PFSK-1 (cell line): ENCODE data around the gene CLPTM1L.

Source experiments
- FOXP2 ChIP-seq: optimal IDR thresholded peaks from 2 replicates; pipeline ENCODE3; 2011; ENCODE audit warnings: borderline replicate concordance, control low read depth, inconsistent platforms; ENCODE audit not compliant: insufficient read depth; ENCODE audit errors: extremely low read length, extremely low read depth
- POLR2AphosphoS5 ChIP-seq: IDR thresholded peaks from 2 replicates; pipeline ENCODE4 v1.6.1; 2012; ENCODE audit warnings: low read depth, mild to moderate bottlenecking, control low read depth, low read length, moderate library complexity
- SIN3A ChIP-seq: IDR thresholded peaks from 2 replicates; pipeline ENCODE4 v1.6.1; 2012; ENCODE audit warnings: mild to moderate bottlenecking, low read length, moderate library complexity, borderline replicate concordance; ENCODE audit not compliant: insufficient read depth
- TAF1 ChIP-seq: IDR thresholded peaks from 2 replicates; pipeline ENCODE4 v1.6.1; 2012; ENCODE audit warnings: low read length, control low read depth, borderline replicate concordance; ENCODE audit not compliant: insufficient read depth
- TF ChIP-seq, protein P1 (sequence below), 2 experiments: IDR thresholded peaks; 2 replicates each; pipeline versions ENCODE4 v1.6.1 to v1.8.0; 2011 to 2012; ENCODE audit warnings: low read depth in 2 of 2, low read length in 2 of 2, control low read depth in 1 of 2, inconsistent platforms in 1 of 2, mild to moderate bottlenecking in 1 of 2, moderate library complexity in 1 of 2; ENCODE audit not compliant: insufficient read depth in 1 of 2

The CLPTM1L gene

DNA sequence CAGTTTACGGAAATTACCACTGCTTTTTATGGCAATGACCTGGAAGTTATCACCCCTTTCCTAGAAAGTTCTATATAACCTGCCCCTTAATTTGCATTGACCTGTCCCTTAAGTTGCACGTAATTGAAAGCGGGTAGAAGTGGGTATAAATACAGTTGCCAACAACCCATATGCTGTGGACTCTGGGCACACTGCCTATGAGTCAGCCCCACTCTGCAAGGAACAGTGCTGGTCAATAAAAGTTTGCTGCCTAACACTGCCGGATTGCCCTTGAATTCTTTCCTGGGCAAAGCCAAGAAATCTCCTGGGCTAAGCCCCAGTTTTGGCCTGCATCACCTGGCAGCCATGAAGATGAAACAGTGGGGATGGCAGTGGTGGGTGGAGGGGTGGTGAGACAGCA, 23.9 kb upstream of the CLPTM1L start:
- TF ChIP-seq, protein P1, sequence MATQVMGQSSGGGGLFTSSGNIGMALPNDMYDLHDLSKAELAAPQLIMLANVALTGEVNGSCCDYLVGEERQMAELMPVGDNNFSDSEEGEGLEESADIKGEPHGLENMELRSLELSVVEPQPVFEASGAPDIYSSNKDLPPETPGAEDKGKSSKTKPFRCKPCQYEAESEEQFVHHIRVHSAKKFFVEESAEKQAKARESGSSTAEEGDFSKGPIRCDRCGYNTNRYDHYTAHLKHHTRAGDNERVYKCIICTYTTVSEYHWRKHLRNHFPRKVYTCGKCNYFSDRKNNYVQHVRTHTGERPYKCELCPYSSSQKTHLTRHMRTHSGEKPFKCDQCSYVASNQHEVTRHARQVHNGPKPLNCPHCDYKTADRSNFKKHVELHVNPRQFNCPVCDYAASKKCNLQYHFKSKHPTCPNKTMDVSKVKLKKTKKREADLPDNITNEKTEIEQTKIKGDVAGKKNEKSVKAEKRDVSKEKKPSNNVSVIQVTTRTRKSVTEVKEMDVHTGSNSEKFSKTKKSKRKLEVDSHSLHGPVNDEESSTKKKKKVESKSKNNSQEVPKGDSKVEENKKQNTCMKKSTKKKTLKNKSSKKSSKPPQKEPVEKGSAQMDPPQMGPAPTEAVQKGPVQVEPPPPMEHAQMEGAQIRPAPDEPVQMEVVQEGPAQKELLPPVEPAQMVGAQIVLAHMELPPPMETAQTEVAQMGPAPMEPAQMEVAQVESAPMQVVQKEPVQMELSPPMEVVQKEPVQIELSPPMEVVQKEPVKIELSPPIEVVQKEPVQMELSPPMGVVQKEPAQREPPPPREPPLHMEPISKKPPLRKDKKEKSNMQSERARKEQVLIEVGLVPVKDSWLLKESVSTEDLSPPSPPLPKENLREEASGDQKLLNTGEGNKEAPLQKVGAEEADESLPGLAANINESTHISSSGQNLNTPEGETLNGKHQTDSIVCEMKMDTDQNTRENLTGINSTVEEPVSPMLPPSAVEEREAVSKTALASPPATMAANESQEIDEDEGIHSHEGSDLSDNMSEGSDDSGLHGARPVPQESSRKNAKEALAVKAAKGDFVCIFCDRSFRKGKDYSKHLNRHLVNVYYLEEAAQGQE (IDR thresholded peaks at IDR 0.05; ENCODE audit: insufficient read depth in 1 of 2, low read depth in 2 of 2, low read length in 2 of 2), result no peak
- TF ChIP-seq FOXP2, result no peak
- TF ChIP-seq POLR2AphosphoS5, result no peak
- TF ChIP-seq SIN3A, result no peak
- no peak for TF ChIP-seq TAF1

DNA sequence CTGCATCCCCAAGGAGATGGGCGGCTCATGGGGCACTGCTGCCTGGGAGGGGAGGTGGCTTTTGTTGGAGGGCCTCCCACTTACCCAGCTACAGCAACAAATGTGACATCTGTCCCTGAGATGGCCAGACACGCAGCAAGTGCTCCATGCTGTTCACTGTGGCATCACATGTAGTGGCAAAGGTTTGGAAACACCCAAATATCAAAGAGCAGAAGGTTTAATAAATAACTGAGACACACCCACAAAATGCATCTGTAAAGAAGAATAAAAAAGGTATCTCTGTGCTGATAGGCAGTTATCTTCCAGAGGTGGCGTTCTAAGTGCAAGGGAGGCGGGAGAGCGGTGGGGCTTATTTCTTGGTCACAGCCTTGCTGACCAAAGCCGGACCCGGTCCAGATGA, 23.3 kb upstream of the CLPTM1L start:
- TF ChIP-seq TAF1 (no peak), POLR2AphosphoS5 (no peak), FOXP2 (no peak), SIN3A (no peak)
- TF ChIP-seq, protein P1 (IDR thresholded peaks at IDR 0.05; ENCODE audit: insufficient read depth in 1 of 2, low read depth in 2 of 2, low read length in 2 of 2), result no peak

DNA sequence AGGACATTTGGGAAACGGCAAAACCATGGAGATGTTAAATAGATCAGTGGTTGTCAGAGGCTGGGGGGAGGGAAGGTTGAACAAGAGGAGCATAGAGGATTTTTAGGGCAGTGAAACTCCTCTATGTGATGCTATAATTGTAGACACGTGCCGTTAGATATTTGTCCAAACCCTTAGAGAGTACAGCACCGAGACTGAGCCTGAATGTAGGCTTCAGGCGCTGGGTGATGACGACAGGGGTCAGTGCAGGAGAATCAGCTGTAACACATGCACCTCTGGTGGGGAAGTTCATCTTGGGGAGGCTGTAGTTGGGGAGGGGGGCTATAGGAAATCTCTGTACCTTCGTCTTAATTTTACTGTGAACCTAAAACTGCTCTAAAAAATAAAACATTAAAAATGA, 22.2 kb upstream of the CLPTM1L start:
- TF ChIP-seq, protein P1 (IDR thresholded peaks at IDR 0.05; ENCODE audit: insufficient read depth in 1 of 2, low read depth in 2 of 2, low read length in 2 of 2), result no peak
- TF ChIP-seq POLR2AphosphoS5 (no peak), SIN3A (no peak), TAF1 (no peak), FOXP2 (no peak)

DNA sequence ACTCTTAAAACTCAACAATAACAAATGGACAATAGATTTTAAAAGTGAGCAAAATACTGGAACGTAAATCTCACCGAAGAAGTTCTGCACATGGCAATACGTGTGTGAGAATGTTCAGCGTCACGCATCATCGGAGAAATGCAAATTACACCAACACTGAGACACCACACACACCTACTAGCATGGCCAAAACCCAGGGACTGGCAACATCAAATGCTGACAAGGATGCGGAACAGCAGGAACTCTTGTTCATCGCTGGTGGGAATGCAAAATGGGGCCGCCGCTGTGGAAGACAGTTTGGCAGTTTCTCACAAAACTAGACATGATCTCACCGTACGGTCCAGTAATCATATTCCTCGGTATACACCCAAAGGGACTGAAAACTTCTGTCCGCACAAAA, 21.6 kb upstream of the CLPTM1L start:
- TF ChIP-seq SIN3A (no peak), TAF1 (no peak), POLR2AphosphoS5 (no peak), FOXP2 (no peak)
- TF ChIP-seq, protein P1 (IDR thresholded peaks at IDR 0.05; ENCODE audit: insufficient read depth in 1 of 2, low read depth in 2 of 2, low read length in 2 of 2), result no peak

DNA sequence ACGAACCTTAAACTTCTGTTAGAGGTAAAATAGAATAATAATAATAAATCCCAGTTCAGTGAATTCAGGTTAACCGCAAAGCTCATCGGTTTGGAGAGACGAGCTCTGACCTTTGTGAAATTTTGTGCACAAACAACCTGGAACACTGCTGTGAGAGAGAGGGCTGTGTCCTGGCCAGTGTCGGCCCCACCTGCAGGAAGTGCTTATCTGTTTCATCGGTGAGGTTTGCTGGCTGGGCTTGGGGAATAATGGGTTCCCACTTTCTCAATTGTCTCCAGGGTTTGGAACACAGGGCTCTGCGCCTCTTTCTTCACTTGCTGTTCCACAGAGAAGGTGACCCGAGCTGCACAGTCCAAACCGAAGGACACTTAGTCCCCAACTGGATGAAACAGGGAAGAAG, 19.3 kb upstream of the CLPTM1L start:
- no peak for TF ChIP-seq POLR2AphosphoS5
- no peak for TF ChIP-seq SIN3A
- TF ChIP-seq FOXP2, result no peak
- TF ChIP-seq TAF1, result no peak
- TF ChIP-seq, protein P1 (IDR thresholded peaks at IDR 0.05; ENCODE audit: insufficient read depth in 1 of 2, low read depth in 2 of 2, low read length in 2 of 2), result no peak
